Stimulated activated CD8-positive, alpha-beta memory T cell treated with anti-CD3 and anti-CD28 coated beads, Interleukin-7, amount 100 ng/mL, for 48 hours (primary cell): ENCODE results near the gene COPE.
"Not testable (repeated sequence)": the region's sequence is repeated elsewhere in the genome, so short reads cannot be mapped to it uniquely, and the experiment has no call there.

Experiments used
- DNase-seq, 2 donors: peaks; one replicate each; pipeline ENCODE4 v3.0.0-alpha.2; 2020; ENCODE audit warnings: low read depth in 1 of 2; ENCODE audit errors: extremely low read depth in 1 of 2

Gene COPE

DNA sequence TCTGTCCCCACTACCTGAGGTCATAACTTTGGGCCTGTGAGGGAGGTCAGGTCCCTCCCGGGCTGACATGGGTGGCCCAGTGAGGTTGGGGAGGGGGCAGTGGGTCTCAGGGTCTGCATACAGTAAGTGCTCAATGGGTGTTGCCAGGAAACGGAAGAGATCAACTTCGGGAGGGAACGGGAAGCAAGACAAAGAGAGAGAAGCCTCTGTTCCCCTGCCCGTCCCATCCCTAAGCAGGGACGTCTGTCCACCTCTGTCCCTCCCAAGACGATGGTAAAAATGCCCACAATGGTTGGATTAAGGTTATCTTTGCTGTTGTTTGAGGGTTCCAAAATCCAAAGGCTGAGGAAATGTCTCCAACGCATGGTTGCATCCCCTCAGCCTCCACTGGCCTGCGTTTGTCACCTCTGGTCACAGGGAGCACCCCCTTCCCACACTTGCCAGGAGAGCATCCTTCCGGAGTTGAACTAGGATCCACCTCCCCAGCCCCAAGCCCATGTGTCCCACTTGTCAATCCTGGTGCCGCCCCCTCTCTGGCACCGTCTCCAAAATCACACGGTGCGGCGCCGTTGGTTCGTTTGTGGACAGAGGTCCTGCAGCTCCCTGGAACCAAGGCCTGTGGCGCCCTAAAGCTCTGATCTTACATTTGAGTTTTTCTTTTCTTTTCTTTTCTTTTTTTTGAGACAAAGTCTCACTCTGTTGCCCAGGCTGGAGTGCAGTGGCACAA lies 22.6 kb upstream of the COPE start:
- no peak for DNase-seq

DNA sequence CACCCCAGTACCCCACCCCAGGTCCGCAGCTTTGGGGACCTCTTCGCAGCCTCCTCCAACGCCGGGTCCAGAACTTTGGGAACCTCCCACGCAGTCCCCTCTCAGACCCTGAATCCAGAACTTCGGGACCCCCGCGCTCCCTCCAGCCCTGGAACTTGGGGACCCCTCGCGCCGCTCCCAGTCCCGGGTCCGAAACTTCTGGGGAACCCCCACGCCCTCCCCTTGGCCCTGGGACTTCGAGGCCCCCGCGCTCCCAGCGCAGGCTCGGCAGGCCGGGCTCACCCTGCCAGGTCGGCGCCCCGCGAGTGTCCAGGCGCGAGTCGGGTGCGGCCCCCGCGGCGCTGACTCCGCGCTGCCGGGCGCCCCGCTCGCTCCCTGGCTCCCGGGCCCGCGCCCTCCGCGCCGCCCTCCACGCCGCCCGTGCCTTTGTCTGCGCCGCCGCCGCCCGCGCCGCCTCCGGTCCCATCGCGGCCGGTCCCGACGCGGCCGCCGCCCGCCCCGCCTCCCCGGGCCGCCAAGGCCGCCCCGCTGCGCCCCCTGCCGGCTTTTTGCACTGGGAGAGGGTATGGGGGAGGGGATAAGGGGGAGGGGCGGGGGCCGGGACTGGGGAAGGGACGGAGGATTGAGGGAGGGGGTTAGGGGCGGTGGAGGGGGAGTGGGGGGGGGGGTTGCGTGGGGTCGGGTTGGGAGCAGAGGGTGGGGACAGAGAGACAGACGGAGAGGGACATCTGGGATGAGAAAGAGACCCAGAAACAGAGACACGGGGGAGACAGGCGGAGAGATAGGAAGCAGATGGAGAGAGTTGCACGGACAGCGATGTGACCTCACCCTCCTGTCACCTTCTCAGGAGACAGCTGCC lies 21.8 kb upstream of the COPE start, which contains the start of gene HOMER3:
HOMER3 (minus strand) TSS at position 449 of the 859 bp plus-strand sequence. CDS start 2,235 bp downstream, outside the sequence.
- peak; percentile 34 to 40 for DNase-seq

DNA sequence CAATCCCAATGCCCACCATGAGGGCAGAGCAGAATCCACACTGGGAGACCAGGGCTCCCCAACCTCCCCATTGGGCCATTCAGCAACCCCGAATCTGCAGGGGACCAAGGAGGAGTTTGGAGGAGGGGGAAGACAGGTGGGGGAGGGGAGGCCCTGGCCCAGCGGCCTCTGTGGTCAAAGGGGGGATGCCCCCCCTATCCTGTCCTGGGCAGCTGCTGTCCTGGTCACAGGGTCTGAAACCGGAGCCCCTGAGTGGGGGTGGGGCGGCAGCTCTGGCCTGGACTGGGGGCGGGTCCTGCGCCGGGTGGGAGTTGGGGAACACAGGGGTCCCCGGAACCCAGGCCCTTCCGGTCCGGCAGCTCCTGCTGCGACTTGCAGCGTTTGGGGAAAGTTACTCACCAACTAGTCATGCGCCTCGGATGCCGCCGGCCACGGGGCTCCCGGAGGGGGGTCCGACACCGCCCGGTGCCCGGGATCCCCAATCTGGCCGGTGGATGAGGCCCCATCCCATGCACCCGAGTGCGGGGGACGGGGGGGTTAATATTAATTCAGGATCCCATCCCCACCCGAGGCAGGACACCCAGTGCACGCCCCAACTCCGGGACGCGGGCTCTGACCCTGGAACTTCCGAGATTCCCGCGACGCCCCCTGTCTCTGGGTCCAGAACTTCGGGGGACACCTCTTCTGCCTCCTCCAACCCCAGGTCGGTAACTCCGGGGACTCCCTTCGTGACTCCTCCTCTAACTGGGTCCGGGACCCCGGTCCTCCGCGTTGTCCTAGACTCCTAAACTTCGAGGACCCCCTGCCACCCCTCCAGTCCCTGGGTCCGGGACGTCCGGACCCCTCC lies 21.0 kb upstream of the COPE start:
- no peak for DNase-seq

DNA sequence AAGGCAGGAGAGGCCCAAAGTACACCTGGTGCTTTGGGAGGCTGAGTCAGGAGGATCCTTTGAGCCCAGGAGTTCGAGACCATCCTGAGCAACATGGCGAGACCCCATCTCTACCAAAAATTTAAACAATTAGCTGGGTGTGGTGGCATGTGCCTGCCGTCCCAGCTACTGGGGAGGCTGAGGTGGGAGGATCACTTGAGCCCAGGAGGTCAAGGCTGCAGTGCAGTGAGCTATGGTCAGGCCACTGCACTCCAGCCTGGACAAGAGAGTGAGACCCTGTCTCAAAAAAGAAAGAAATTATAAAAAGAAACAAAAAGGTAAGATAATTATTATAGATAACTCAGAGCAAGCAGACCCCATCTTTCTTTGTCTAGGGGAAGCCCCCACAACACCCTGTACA lies 20.0 kb upstream of the COPE start:
- DNase-seq: no peak

DNA sequence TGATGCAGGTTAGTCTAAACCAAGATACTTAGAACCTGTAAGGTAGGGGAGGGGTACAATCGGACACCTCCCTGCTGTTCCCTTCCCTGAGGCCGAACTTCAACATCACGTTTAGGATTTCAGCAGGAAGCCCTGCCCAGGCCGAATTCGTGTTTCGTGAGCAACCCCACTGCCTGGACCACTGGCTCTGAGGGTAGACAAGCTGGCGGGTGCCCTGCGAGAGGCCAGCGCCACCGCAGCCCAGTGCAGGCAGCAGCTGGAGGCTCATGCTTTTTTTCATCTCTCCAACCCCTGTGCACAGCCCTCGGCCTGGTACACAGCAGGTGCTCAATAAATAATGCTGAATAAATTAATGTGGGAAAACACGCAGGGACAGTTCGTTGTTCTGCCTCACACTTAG lies 14.1 kb upstream of the COPE start:
- no peak for DNase-seq

DNA sequence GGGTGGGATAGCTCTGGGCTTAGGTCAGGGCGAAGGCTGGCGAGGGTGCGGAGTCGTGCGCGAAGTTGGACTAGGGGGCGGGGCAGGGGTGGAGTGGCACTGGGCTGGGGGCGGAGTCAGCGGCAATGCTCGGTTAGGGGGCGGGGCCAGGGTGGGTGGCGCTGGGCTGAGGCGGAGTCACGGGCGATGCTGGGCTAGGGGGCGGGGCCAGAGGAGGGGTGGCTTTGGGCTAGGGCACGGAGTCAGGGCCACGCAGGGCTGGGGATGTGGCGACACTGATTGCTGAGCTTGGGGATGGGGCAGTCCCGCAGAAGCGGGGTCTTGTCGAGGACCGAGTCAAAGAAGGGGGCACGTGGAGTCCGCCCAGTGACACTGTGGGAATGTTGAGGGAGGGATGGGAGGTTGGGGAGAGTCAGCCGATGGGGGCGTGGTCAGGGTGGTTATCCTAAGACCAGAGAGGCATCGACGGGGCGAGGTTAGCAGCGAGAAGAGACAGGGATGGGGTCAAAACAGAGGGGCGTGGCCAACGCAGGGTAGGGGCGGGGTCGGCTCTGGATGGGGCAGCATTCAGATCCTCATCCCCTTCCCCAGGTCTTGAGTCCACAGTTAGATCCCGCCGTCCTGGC lies 13.1 kb upstream of the COPE start:
- DNase-seq: peak; percentile 54 to 80

DNA sequence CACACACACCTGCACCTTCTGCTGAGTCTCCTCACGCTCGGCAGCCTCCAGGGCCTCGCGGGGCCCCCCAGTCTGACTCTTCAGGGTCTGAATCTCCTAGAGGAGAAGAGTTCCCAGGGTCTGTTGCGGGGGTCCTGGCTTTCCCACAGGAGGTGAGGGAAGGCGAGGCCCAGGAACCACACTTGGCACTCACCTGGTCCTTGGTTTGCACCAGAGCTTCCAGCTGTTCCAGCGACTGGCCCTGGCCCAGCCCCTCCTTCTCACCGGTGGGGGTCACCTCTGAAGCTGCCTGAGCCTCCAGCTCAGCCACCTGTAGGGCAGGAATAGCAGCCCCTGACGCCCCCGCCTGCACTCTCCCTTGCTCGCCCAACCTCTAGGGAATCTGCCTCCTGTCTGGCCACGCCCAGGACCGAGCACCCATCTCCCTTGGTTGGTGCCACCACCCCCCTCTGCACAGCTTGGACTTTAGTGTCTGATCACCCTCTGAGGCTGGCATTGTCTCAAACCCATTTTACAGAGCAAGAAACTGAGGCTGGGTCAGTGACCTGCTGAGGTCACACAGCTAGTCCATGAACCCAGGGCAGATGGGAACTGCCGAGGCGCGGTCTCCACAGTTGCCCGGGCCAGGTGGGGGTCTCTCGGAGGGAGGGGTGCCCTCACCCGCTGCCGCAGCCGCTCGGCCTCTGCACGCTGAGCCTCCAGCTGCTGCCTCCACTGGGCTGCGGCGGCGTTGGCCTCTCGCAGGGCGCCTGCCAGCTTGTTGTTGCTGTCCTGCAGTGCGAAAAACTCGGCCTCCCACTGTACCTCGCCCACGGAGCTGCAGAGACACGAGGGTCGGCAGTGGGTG lies 12.4 kb upstream of the COPE start:
- DNase-seq: no peak

DNA sequence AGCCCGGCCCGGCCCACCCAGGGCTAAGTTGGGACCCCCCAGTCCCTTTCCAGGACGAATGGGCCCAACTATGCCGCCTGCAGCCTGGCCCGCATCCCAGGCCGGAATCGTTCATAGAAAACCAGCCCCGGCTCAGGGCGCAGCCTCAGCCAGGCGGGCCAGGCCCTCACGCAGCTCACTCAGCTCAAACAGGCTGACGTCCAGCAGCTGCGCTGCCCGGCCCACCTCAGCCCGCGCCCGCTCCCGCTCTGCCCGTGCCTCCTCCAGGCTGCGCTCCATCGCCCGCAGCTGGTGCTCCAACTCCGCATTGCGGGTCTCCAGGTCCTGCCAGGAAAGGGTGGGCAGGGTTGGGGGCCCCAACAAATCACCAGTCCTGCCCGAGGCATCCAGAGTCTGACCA lies 10.1 kb upstream of the COPE start:
- no peak for DNase-seq

DNA sequence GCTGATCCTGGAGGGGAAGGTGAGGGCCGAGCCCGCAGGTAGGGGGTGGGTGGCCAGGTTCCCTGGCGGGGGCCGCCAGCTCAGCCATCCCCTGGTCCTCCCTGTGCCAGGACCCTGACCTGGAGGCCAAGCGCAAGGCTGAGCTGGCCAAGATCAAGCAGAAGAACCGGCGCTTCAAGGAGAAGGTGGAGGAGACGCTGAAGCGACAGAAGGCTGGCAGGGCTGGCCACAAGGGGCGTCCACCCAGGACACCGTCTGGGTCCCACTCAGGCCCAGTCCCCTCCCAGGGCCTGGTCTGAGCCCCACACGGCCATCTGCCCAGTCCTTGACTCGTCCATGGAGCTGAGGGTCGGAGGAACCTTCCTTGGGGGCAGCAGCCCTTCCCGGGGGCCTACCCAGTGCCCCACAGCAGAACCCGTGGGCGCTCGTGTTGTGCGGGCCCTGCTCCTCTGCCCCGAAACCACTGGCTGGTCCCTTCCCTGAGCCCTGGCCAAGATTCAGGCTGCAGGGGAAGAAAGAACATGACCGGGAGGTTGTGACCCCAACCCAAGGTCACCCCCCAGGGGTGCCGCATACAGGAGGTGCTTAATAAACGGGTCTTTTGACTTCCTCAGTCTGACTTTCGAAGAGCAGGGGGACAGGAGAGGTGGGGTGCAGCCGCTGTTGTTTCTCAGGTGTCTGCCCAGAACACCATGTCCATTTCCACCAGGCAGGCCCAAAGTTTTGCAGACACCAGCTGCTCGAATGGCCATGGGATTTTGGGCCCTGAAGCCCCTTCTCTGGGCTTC lies 9.0 kb upstream of the COPE start:
- DNase-seq: no peak

DNA sequence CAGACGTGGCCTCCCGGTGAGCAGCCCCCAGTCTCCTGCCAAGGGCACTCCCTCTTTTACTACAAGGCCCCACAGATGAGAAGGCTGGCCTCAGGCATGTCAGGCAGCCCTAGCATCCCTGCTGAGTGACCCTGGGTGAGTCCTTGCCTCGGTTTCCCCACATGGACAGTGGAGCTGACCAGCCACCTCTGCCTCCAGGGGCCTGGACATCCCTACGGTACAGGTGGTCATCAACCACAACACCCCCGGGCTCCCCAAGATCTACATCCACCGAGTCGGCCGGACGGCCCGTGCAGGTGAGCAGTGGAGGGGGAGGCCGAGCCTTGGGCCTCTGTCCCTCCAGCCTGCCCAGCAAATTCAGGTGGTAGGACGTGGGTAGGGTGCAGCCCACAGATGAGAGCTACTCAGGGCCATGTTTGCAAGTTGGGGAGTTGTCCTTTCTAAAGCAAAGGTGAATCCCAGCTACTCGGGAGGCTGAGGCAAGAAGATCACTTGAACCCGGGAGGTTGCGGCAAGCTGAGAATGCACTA lies 5.6 kb upstream of the COPE start:
- DNase-seq: no peak

DNA sequence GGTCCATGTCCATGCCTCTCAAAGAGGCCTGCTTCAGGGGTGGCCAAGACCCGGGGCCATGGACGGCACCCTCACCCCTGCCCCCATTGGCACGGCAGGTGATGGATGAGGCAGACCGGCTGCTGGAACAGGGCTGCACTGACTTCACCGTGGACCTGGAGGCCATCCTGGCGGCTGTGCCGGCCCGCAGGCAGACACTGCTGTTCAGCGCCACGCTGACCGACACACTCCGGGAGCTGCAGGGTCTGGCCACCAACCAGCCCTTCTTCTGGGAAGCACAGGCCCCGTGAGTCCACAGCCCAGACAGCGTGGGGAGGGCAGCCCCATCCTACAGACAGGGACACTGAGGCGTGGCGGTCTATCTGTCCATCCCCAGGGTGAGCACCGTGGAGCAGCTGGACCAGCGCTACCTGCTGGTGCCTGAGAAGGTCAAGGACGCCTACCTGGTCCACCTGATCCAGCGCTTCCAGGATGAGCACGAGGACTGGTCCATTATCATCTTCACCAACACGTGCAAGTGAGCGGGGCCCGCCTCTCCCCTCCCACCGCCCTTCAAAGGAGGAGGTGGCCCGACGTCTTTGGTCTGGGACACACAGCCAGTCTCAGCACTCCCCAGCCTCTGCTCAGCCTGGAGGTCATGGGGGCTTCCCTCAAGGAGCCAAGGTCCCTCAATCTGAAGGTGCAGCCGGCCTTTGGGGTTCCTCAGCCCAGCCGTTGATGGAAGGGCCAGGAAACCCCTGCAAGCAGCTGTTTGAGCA lies 3.2 kb upstream of the COPE start:
- DNase-seq: no peak

DNA sequence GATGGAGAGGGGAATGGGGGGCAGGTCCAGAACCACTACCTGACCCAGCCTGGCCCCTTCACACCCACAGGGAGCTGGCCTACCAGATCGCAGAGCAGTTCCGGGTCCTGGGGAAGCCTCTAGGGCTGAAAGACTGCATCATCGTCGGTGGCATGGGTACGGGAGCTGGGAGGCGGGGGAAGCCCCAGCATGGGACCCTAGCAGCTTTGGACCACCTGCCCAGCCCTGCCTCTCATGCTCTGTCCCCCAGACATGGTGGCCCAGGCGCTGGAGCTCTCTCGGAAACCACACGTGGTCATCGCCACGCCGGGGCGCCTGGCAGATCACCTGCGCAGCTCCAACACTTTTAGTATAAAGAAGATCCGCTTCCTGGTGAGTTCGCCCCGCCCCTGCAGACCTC lies 2.4 kb upstream of the COPE start:
- DNase-seq: no peak

DNA sequence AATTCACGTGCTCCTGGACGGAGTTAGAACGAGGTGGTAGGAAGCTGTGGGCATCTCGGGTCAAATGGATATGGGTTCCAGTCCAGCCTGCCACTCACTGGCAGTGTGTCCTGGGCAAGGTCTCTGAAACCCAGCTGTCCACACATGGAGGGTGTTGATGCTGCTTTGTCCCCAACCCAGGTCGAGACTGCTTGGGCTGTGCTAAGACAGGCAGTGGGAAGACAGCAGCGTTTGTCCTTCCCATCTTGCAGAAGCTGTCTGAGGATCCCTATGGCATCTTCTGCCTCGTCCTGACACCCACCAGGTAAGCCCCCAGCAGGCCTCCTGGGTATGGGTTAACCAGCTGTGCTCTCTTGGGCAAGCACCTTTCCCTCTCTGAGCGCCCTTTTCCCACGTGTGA lies 1.2 kb upstream of the COPE start:
- DNase-seq: no peak

DNA sequence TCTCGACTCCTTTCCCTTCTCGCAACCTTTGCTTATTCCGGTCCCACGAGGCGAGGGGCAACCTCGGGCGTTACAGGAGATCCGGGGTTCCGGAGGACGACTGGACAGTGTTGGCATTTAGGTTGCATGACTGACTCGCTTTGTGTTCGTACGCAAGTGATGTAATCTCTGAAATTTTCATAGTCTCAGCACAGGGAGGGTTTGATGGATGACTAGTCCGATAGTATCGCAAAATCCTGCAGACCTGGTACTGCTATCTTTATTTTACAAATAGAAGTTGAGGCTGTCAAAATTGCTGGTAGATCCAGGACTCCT lies 670 bp upstream of the COPE start:
- DNase-seq: no peak

DNA sequence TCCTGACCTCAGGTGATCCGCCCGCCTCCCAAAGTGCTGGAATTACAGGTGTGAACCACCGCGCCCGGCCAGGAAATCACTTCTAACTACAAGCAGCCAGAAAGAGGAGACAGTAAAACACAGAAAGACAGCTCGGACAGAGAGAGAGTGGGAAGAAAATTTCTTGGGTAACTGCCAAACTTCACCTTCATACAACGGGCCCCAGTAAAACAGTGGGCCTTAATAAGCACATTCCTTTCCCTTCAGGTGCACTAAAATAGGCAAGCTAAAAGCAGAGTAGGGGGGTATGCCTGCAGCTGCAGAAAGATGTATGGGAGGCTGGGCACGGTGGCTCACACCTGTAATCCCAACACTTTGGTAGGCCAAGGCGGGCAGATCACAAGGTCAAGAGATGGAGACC lies 1.6 kb downstream of the COPE start:
- DNase-seq: not testable (repeated sequence)

DNA sequence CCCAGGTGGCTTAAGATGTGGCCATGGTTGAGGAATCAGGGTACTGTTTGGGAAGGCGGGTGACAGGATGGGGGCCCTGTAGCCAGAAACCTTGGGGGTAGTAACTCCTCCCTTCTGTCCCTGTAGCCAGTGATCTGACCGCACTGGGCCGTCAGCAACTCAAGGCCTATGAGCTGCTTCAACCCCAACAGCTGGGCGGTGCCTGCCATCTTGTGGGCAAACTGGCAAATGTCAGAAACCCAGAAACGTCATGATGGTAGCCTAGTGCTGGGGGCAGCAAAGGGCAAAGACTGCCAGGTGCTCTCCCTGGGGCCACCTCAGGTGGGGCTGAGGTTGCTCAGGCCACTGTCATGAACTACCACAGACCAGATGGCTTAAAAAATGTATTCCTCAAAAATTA lies 3.5 kb downstream of the COPE start:
- peak in 1 of 2 donors; percentile 21 for DNase-seq

DNA sequence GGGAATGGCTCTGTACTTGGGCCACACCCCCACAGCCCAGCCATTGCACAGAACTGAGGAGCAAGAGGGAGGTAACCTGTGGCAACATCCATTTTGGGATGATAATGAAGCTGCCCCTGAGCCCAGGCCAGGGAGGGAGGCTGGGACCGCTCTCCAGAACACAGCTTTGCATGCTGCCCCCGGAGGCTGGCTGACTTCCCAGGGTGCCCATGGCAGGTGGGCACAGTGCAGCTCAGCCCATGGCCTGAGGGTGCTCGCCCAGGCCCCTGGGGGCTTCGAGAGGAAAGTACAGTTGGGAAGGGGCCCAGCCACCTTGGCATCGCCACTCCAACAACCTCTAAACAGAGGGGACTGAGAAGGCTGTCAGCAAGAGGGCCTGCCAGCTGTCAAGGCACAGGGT lies 5.7 kb downstream of the COPE start:
- no peak for DNase-seq

DNA sequence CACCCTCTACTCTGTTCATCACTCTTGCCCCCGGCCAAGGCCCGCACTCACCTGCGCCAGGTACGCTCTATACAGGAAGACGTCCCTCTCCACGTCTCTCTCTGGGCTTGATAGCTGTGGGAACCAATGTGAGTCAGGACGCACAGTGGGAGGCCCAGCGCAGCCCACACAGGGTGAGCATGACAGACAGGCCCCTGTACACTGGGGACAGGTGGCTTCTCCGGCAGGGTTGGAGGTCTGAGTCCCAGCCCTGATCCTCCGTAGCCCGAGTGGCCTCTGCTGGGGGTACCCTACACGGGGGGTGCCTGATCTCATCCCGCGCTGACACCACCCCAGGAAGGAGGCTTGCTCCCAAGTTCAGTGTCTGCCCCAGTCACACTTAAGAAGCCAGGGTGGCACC lies 6.3 kb downstream of the COPE start:
- DNase-seq: no peak
